ENCODE results near the gene PRORP. TPM values are rescaled to one million over a fixed set of nuclear protein-coding genes. Genes with fewer than 3 reads are reported as not detected.

PRORP gene
- total and polyA plus RNA-seq, 2 of the 8 experiments (the other 6 are each of a cell fraction or from before 2014, with no cell fraction given): 30.0 to 44.8 TPM

DNA sequence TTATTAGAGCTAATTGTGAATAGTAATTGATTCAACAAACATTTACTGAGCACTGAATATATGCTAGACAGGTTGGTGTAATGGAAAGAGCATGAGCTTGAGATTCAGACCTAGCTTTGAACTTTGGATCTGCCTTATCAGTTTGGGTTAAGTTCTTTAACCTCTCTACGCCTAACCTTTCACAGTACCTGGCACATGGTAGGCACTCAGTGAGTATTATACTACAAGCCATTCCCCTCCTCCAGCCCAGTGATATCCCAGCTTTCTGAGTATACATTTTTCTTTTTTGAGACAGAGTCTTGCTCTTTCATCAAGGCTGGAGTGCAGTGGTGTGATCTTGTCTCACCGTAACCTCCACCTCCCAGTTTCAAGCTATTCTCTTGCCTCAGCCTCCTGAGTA is 44.3 kb upstream of the PRORP start:
- no peak overlapping the region for H2AFZ ChIP-seq (ENCODE audit: low read length)
- no peak overlapping the region for H2AK5ac ChIP-seq (ENCODE audit: low read depth, low read length)
- no peak overlapping the region for H3K27ac ChIP-seq (ENCODE audit: low read depth, low read length)
- TF ChIP-seq POU5F1 (IDR thresholded peaks at IDR 0.05; ENCODE audit: low read depth, low read length) (no peak), EGR1 (IDR thresholded peaks at IDR 0.05; ENCODE audit: borderline replicate concordance, low read depth, low read length) (no peak), CTBP2 (IDR thresholded peaks at IDR 0.05; ENCODE audit: borderline replicate concordance, insufficient read depth, insufficient read length, low read length) (no peak), KDM5A (IDR thresholded peaks at IDR 0.05; ENCODE audit: low read length) (no peak), SIN3A (conservative IDR thresholded peaks at IDR 0.05 in 1 of 2, IDR thresholded peaks at IDR 0.05 in 1 of 2; ENCODE audit: low read depth in 1 of 2, low read length in 2 of 2) (no peak), CREB1 (IDR thresholded peaks at IDR 0.05) (no peak), BACH1 (IDR thresholded peaks at IDR 0.05; ENCODE audit: low read length) (no peak), POLR2AphosphoS5 (IDR thresholded peaks at IDR 0.05; ENCODE audit: low read depth, low read length) (no peak), JUND (IDR thresholded peaks at IDR 0.05; ENCODE audit: low read length) (no peak), RNF2 (IDR thresholded peaks at IDR 0.05; ENCODE audit: borderline replicate concordance, low read depth, low read length, missing control alignments, poor library complexity, severe bottlenecking) (no peak), HDAC2 (IDR thresholded peaks at IDR 0.05; ENCODE audit: borderline replicate concordance in 1 of 2, low read depth in 2 of 2, low read length in 2 of 2) (no peak), KDM1A (IDR thresholded peaks at IDR 0.05; ENCODE audit: borderline replicate concordance, low read length) (no peak)
- no peak overlapping the region for H4K5ac ChIP-seq (ENCODE audit: insufficient read length, low read depth, low read length)
- H2BK20ac ChIP-seq (ENCODE audit: low read length): no peak overlapping the region
- no peaks in the 10 kb centered on the region for H3K23me2 ChIP-seq (ENCODE audit: low read depth, low read length)
- H3K4me1 ChIP-seq (replicated peaks in 1 of 4; ENCODE audit: control insufficient read depth in 3 of 4, insufficient read depth in 4 of 4, low read length in 3 of 4): no peaks in the 10 kb centered on the region
- no peaks in the 10 kb centered on the region for H4K20me1 ChIP-seq (replicated peaks in 1 of 2; ENCODE audit: control insufficient read depth in 1 of 2, insufficient read depth in 2 of 2, low read length in 2 of 2)
- 97% methylated on average over 2 of the region's 2 CpGs; no CpG with 5 or more reads in 1 of the 2 experiments for WGBS, 2 experiments (ENCODE audit: extremely low coverage in 1 of 2, insufficient coverage in 1 of 2, insufficient read length in 1 of 2, insufficient replicate concordance in 2 of 2, low coverage in 1 of 2, low lambda C conversion rate in 2 of 2, missing lambda C conversion rate in 1 of 2)
- H3K79me2 ChIP-seq (ENCODE audit: control insufficient read depth in 1 of 2, insufficient read depth in 2 of 2, low read length in 2 of 2): no peaks in the 10 kb centered on the region
- H2BK120ac ChIP-seq (replicated peaks; ENCODE audit: low read depth, low read length): no peak overlapping the region
- no peak overlapping the region for H2BK15ac ChIP-seq (ENCODE audit: low read length)
- DNase-seq (ENCODE audit: low read depth in 1 of 2, low spot score in 2 of 2) (no peak), FAIRE-seq (no peak)
- no peak overlapping the region for H3K4me3 ChIP-seq (ENCODE audit: extremely low read depth in 1 of 4, insufficient read depth in 2 of 4, low read depth in 3 of 4, low read length in 4 of 4)
- H3K9me3 ChIP-seq (ENCODE audit: insufficient read depth in 2 of 2, low read depth in 1 of 2, low read length in 1 of 2): no peaks in the 10 kb centered on the region
- H3K56ac ChIP-seq (replicated peaks; ENCODE audit: insufficient read length, low read depth, low read length): no peak overlapping the region
- no peak overlapping the region for H2BK5ac ChIP-seq (ENCODE audit: low read depth, low read length)
- H3K4ac ChIP-seq (replicated peaks; ENCODE audit: insufficient read length, low read depth, low read length): no peak overlapping the region
- no peak overlapping the region for H3K9ac ChIP-seq (replicated peaks in 1 of 4; ENCODE audit: extremely low read depth in 1 of 4, low read depth in 3 of 4, low read length in 3 of 4)
- ChIA-PET POLR2A (ENCODE audit: partially characterized antibody) (interaction anchor here (0.8 kb wide), 1 partner anchor 9 kb away, joined by 4 read pairs; no protein-coding TSS in a partner anchor), CTCF (ENCODE audit: partially characterized antibody) (interaction anchor here (0.6 to 2.2 kb wide), 4 partner anchors 14 to 405 kb away, joined by 3 to 4 read pairs (median 4); no protein-coding TSS in a partner anchor)
- no peak overlapping the region for H4K8ac ChIP-seq (ENCODE audit: extremely low read depth, insufficient read depth, low read length)
- H3K23ac ChIP-seq (ENCODE audit: insufficient read length): no peak overlapping the region
- no peak overlapping the region for H3K18ac ChIP-seq (ENCODE audit: extremely low read depth, low read length)
- no peak overlapping the region for H3K4me2 ChIP-seq (ENCODE audit: insufficient read depth in 1 of 2, low read depth in 2 of 2, low read length in 2 of 2)
- H3K79me1 ChIP-seq (ENCODE audit: low read depth, low read length): no peaks in the 10 kb centered on the region
- no peaks in the 10 kb centered on the region for H3K27me3 ChIP-seq (replicated peaks in 1 of 4; ENCODE audit: control insufficient read depth in 3 of 4, extremely low read depth in 1 of 4, insufficient read depth in 3 of 4, low read length in 3 of 4)
- H3K14ac ChIP-seq (ENCODE audit: insufficient read length): no peak overlapping the region
- H2BK12ac ChIP-seq (ENCODE audit: low read depth, low read length): no peak overlapping the region
- peaks cover 0 to 20% (median 0%) of the 10 kb centered on the region in 4 experiments; a peak in 2 of 8 replicates for H3K36me3 ChIP-seq (ENCODE audit: control insufficient read depth in 2 of 4, insufficient read depth in 4 of 4, low read length in 3 of 4)
- no peak overlapping the region for H4K91ac ChIP-seq (replicated peaks; ENCODE audit: insufficient read length, low read length)

All from H1 (cell line).